Rectal smooth muscle tissue (tissue), 1 donor: Measurements from ENCODE around the gene APC.
"Not testable (repeated sequence)": the region's sequence is repeated elsewhere in the genome, so short reads cannot be mapped to it uniquely, and the experiment has no call there.

ENCODE experiments used
- H3K27ac ChIP-seq: one replicate; pipeline ENCODE4 v1.7.0; 2013; ENCODE audit warnings: low read depth, low read length, inconsistent platforms
- H3K27me3 ChIP-seq: one replicate; pipeline ENCODE4 v1.7.0; 2013; ENCODE audit warnings: low read length; ENCODE audit not compliant: control insufficient read depth, insufficient read depth
- H3K36me3 ChIP-seq: one replicate; pipeline ENCODE4 v1.7.0; 2013; ENCODE audit warnings: low read length; ENCODE audit not compliant: control insufficient read depth, insufficient read depth
- H3K4me1 ChIP-seq: one replicate; pipeline ENCODE4 v1.7.0; 2013; ENCODE audit warnings: low read length; ENCODE audit not compliant: control insufficient read depth, insufficient read depth
- H3K4me3 ChIP-seq: one replicate; pipeline ENCODE4 v1.7.0; 2013; ENCODE audit warnings: low read length
- H3K9ac ChIP-seq: one replicate; pipeline ENCODE4 v1.7.0; 2013; ENCODE audit warnings: low read length

APC gene

DNA sequence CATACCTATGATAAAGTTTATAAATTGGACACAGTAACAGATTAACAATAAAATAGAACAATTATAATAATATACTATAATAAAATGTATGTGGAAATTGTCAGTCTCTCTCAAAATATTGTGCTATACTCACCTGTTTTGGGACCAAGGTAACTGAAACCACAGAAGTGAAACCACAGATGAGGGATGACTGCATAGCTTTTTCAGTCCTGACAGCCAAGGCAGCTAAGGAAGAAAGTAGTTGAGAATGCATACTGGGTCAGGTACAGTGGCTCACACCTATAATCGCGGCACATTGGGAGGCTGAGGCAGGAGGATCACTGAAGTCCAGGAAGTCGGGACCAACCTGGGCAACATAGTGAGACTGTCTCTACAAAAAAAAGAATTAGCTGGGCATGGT lies 132.3 kb downstream of the APC start:
- H3K36me3 ChIP-seq, result peaks cover 19% of the 10 kb centered on the region
- H3K9ac ChIP-seq, result no peak overlapping the region
- no peaks in the 10 kb centered on the region for H3K4me1 ChIP-seq
- no peak overlapping the region for H3K4me3 ChIP-seq
- no peak overlapping the region for H3K27ac ChIP-seq
- H3K27me3 ChIP-seq, result no peaks in the 10 kb centered on the region

DNA sequence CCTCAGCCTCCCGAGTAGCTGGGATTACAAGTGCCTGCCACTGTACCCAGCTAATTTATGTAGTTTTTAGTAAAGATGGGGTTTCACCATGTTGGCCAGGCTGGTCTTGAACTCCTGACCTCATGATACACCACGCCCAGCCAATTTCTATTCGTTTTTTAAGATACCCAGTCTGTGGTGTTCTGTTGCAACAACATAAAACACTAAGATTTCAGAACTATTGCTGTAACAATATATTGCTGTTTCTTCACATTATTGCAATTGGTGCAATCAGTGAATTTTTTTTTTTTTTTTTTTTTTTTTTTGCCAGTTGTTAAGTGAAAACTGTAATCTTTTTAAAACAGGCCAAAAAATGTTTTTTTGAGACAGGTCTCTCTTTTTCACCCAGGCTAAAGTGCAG lies 133.3 kb downstream of the APC start:
- Histone ChIP-seq H3K4me3 (no peak overlapping the region), H3K9ac (no peak overlapping the region), H3K27ac (no peak overlapping the region), H3K27me3 (no peaks in the 10 kb centered on the region), H3K36me3 (peaks cover 19% of the 10 kb centered on the region), H3K4me1 (no peaks in the 10 kb centered on the region)

DNA sequence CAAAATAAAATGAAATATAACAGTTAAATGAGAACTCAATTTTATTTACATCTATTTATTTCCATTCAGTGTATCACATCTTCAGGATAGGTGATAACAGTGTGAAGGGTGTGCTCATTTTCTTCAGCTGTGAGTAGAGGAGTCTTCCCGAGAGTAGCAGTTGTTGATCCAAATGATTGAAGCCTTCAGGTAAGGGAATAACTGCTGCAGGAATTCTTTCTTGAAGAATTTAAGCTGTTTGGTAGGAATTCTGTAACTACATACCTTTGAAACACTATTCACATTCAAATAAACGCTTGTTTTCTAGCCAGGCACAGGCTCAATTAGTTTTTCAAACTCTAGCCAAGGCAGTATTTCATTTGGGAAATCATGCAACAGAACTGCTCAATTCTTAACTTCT lies 138.7 kb downstream of the APC start:
- no peak overlapping the region for H3K4me3 ChIP-seq
- H3K27ac ChIP-seq, result no peak overlapping the region
- H3K9ac ChIP-seq, result no peak overlapping the region
- H3K4me1 ChIP-seq, result no peaks in the 10 kb centered on the region
- H3K36me3 ChIP-seq, result peaks cover 10% of the 10 kb centered on the region
- no peaks in the 10 kb centered on the region for H3K27me3 ChIP-seq

DNA sequence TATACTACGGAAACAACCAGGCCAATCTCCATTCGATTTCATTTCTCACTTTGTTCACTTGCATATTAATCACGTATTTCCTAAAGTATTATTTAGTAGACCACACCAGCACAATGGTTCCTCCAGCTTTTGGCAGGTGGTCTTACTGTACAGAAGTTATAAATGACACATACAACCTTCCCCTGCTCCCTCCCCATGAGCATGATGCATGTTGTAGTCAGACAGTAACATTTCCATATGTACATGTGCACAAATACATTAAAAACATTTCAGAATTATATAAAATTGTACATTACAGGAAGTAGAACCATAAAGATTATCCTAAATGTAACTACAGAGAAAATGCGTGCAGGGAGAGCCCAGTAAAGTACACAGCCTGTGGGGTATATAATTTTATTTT lies 140.4 kb downstream of the APC start:
- H3K27ac ChIP-seq, result no peak overlapping the region
- H3K9ac ChIP-seq, result no peak overlapping the region
- peaks cover 10% of the 10 kb centered on the region for H3K36me3 ChIP-seq
- H3K4me1 ChIP-seq, result no peaks in the 10 kb centered on the region
- H3K27me3 ChIP-seq, result no peaks in the 10 kb centered on the region
- H3K4me3 ChIP-seq, result no peak overlapping the region

DNA sequence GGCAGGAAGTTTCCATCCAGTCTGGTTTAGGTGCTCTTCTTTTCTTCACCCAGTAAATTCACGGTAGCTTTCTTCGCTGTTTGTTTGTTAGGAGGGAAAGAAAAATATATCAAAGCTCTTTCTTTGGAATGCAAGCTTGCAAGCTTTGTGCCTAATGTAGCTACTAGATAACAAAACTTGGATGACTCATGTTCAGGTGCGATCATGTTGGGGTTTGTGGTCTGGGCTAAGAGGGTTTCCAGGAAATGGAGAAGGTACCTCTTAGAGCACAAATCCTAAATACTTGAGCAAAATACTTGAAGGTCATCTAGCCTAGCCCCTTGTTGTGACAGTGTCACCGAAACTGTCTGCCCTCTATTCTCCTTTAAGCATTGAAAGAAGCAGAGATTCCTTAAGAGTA lies 141.1 kb downstream of the APC start:
- H3K27ac ChIP-seq, result no peak overlapping the region

DNA sequence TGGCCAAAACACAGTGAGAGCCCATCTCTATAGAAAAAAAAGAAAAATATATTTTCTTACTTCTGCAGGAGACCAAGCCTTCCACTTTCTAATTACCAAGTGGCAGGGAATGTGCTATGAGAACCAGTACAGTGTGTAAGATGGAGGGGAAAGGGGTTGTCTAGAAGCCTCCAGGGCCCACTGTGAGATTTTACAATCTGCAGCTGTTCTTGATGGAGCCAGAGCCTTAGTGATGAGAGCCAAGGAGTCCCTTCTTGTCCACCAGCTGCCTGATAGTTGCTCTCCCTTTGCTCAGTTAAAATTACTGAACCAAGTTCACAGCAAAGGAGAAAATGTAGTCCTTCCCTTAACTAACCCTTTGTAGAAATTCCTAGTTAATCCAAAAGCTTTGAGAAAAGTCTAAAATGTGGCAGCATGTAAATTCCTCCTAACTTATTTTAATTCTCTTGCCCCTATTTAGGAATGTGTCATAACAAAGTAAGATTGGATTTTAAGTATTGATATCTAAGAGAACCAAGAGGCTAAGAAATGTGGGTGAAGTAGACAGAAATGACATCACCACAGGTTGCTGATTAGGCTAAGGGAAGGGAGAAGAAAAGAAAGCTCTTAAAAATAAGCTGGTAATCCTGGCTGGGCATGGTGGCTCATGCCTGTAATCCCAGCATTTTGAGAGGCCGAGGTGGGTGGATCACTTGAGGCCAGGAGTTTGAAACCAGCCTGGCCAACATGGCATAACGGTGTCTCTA lies 142.7 kb downstream of the APC start:
- Histone ChIP-seq H3K27me3 (no peaks in the 10 kb centered on the region), H3K9ac (no peak overlapping the region), H3K4me3 (no peak overlapping the region), H3K36me3 (peaks cover 10% of the 10 kb centered on the region), H3K27ac (no peak overlapping the region), H3K4me1 (no peaks in the 10 kb centered on the region)

More for the DNA sequence above, 141.1 kb downstream of the APC start:
- Histone ChIP-seq H3K9ac (no peak overlapping the region), H3K27me3 (no peaks in the 10 kb centered on the region), H3K4me3 (no peak overlapping the region), H3K36me3 (peaks cover 10% of the 10 kb centered on the region), H3K4me1 (no peaks in the 10 kb centered on the region)

DNA sequence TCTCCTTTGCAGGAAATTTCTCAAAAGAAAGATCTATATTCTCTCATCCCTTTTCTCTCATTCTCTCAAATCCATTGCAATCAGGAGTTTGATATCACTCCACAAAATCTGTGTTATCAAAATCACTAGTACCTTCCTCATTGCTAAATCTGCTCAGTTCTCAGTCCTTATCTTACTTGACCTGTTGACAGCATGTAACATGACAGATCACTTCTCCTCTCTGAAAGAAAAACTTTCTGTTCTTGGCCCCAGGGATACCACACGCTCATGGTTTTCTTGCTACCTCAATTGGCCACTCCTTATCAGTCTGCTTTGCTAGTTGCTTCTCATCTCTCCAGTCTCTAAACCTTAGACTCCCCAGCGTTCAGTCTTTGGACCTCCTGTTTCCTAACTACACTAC lies 145.5 kb downstream of the APC start:
- H3K4me1 ChIP-seq, result no peaks in the 10 kb centered on the region

DNA sequence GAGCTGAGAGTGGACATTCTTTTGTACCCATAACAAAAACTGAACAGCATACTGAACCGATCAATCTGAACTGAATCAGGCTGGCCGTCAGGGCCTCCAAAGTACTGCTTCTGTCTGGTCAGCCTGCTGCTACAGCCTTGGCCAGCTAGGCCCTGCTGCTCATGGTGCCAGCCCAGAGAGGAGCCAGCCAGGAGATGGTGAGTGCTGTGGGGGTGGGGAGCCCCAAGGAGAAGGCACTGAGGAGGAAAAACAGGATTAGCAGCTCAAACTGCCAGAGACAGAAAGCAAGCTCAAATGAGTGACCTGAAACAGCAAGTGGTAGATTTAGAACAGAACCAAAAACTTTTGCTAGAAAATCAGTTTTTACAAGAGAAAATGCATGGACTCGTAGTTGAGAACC lies 147.3 kb downstream of the APC start:
- no peaks in the 10 kb centered on the region for H3K27me3 ChIP-seq
- H3K4me3 ChIP-seq, result no peak overlapping the region
- H3K9ac ChIP-seq, result no peak overlapping the region
- H3K4me1 ChIP-seq, result no peaks in the 10 kb centered on the region
- peaks cover 19% of the 10 kb centered on the region for H3K36me3 ChIP-seq
- H3K27ac ChIP-seq, result no peak overlapping the region

More for the DNA sequence above, 145.5 kb downstream of the APC start:
- H3K4me3 ChIP-seq, result no peak overlapping the region
- H3K27ac ChIP-seq, result no peak overlapping the region
- no peaks in the 10 kb centered on the region for H3K27me3 ChIP-seq
- no peak overlapping the region for H3K9ac ChIP-seq
- H3K36me3 ChIP-seq, result peaks cover 20% of the 10 kb centered on the region

DNA sequence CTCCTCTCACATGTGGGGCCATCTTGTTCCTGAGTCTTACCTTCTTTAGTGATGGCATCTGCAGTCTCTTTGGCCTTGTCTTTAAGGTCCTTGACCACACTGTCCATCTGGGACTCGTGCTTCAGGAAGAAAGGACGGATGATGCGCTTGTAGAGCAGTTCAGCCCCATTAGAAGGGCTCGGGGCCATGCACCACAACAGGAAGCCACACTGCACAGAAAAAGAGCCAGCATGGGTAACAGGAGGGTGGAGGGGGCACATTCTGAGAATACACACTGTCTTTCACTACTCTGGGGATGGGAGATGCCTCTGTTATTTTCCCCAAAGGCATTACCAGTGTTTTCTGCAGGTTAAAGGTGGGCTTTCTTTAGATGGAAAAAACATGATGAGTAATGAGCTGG lies 149.3 kb downstream of the APC start:
- H3K27ac ChIP-seq, result no peak overlapping the region
- peaks cover 14% of the 10 kb centered on the region for H3K36me3 ChIP-seq
- H3K27me3 ChIP-seq, result no peaks in the 10 kb centered on the region
- no peaks in the 10 kb centered on the region for H3K4me1 ChIP-seq
- H3K9ac ChIP-seq, result no peak overlapping the region
- no peak overlapping the region for H3K4me3 ChIP-seq

DNA sequence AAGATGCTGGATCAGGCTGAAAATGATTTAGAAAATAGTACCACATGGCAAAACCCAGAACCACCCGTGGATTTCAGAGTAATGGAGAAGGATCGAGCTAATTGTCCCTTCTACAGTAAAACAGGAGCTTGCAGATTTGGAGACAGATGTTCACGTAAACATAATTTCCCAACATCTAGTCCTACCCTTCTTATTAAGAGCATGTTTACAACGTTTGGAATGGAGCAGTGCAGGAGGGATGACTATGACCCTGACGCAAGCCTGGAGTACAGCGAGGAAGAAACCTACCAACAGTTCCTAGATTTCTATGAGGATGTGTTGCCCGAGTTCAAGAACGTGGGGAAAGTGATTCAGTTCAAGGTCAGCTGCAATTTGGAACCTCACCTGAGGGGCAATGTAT lies 154.4 kb downstream of the APC start:
- H3K27ac ChIP-seq, H3K27me3 ChIP-seq, H3K36me3 ChIP-seq, H3K9ac ChIP-seq, H3K4me3 ChIP-seq, H3K4me1 ChIP-seq: not testable (repeated sequence)

DNA sequence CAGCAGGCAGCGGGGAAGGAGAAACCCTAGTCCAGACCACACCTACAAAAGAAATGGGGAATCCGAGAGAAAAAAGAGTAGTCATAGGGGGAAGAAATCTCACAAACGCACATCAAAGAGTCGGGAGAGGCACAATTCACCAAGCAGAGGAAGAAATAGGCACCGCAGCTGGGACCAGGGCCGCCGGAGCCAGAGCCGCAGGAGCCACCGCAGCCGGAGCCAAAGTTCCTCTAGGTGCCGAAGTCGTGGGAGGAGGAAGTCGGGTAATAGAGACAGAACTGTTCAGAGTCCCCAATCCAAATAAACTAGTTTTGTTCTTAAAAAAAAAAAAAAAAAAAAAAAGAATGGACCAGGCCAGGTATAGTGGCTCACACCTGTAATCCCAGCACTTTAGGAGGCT lies 155.1 kb downstream of the APC start:
- Histone ChIP-seq H3K27ac (no peak overlapping the region), H3K36me3 (peaks cover 5% of the 10 kb centered on the region), H3K4me1 (peaks cover 2% of the 10 kb centered on the region), H3K4me3 (no peak overlapping the region), H3K9ac (no peak overlapping the region), H3K27me3 (no peaks in the 10 kb centered on the region)

DNA sequence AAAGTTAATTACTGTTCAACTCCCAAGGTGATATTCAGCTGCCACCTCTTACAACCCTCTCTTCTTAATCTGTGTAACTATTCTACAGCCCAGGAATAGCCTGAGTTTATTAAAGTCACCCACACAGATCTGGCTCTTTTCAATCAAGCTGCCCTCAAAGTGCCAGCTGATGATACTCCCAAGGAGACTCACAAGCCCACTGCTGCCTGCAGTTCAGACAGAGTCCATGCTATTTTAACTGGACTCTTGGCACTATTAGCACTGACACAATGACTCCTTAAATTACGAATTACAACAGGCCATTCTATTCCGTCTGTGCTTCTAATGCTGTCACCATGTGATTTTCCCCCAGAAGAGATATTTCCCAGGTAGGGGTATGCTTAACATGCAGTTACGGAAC lies 158.0 kb downstream of the APC start:
- Histone ChIP-seq H3K4me3 (no peak overlapping the region), H3K4me1 (peaks cover 2% of the 10 kb centered on the region), H3K9ac (no peak overlapping the region), H3K27ac (no peak overlapping the region), H3K36me3 (peaks cover 7% of the 10 kb centered on the region), H3K27me3 (no peaks in the 10 kb centered on the region)
